Astrocyte (in vitro differentiated cells and primary cell): Measurements from ENCODE around the gene CXADR. TPM values are rescaled to one million over a fixed set of nuclear protein-coding genes. Genes with fewer than 3 reads are reported as not detected.
A peak's percentile ranks its signal among the peaks of the same experiment; 100 is the strongest.

Source experiments
- DNase-seq: peaks from one replicate; pipeline ENCODE4 v3.0.0-alpha.2; 2010; ENCODE audit warnings: low read depth
- FAIRE-seq: peaks from 2 replicates; lab custom pipeline; 2011; peaks lifted over from hg19 to GRCh38; lab: Jason Lieb, UNC
- H2AFZ ChIP-seq: 2 replicates; pipeline ENCODE4 v1.6.0; 2012; ENCODE audit warnings: low read depth, low read length, inconsistent platforms
- H3K27ac ChIP-seq: 2 replicates; pipeline ENCODE4 v1.5.1; 2011; ENCODE audit warnings: low read depth, low read length, inconsistent platforms
- H3K27me3 ChIP-seq: 2 replicates; pipeline ENCODE4 v1.6.0; 2011; ENCODE audit warnings: low read length, inconsistent platforms; ENCODE audit not compliant: insufficient read depth
- H3K36me3 ChIP-seq: 2 replicates; pipeline ENCODE4 v1.5.1; 2011; ENCODE audit warnings: low read length, inconsistent platforms; ENCODE audit not compliant: insufficient read depth
- H3K4me1 ChIP-seq: 2 replicates; pipeline ENCODE4 v1.5.1; 2011; ENCODE audit warnings: low read length, inconsistent platforms; ENCODE audit not compliant: insufficient read depth
- H3K4me2 ChIP-seq: 2 replicates; pipeline ENCODE4 v1.6.0; 2012; ENCODE audit warnings: low read length, inconsistent platforms
- H3K4me3 ChIP-seq: 2 replicates; pipeline ENCODE4 v1.5.1; 2011; ENCODE audit warnings: low read depth, mild to moderate bottlenecking, low read length, inconsistent platforms; ENCODE audit not compliant: insufficient read depth
- H3K79me2 ChIP-seq: 2 replicates; pipeline ENCODE4 v1.6.0; 2012; ENCODE audit warnings: mild to moderate bottlenecking, low read length, inconsistent platforms; ENCODE audit not compliant: insufficient read depth
- H3K9ac ChIP-seq: 2 replicates; pipeline ENCODE4 v1.6.0; 2012; ENCODE audit warnings: mild to moderate bottlenecking, low read length, inconsistent platforms
- H3K9me3 ChIP-seq: 2 replicates; pipeline ENCODE4 v1.5.1; 2012; ENCODE audit warnings: low read depth, mild to moderate bottlenecking, low read length, inconsistent platforms; ENCODE audit not compliant: insufficient read depth
- H4K20me1 ChIP-seq: 2 replicates; pipeline ENCODE4 v1.6.0; 2012; ENCODE audit warnings: low read length, inconsistent platforms; ENCODE audit not compliant: insufficient read depth
- H3K27ac Mint-ChIP-seq: one replicate; pipeline ENCODE4 v1.8.0; 2021; ENCODE audit warnings: mild to moderate bottlenecking, mixed read lengths; ENCODE audit not compliant: unreplicated experiment
- H3K27me3 Mint-ChIP-seq: one replicate; pipeline ENCODE4 v1.8.0; 2021; ENCODE audit warnings: low read depth, mixed read lengths; ENCODE audit not compliant: unreplicated experiment
- H3K36me3 Mint-ChIP-seq: one replicate; pipeline ENCODE4 v1.8.0; 2021; ENCODE audit warnings: low read depth, mixed read lengths; ENCODE audit not compliant: unreplicated experiment
- H3K4me1 Mint-ChIP-seq: one replicate; pipeline ENCODE4 v1.8.0; 2021; ENCODE audit warnings: low read depth, mixed read lengths; ENCODE audit not compliant: unreplicated experiment
- H3K4me3 Mint-ChIP-seq: one replicate; pipeline ENCODE4 v1.8.0; 2021; ENCODE audit warnings: mild to moderate bottlenecking, moderate library complexity, mixed read lengths; ENCODE audit not compliant: unreplicated experiment
- H3K9me3 Mint-ChIP-seq: one replicate; pipeline ENCODE4 v1.8.0; 2021; ENCODE audit warnings: mild to moderate bottlenecking, mixed read lengths; ENCODE audit not compliant: unreplicated experiment
- CTCF ChIP-seq: IDR thresholded peaks from 2 replicates; pipeline ENCODE4 v1.5.1; 2011; ENCODE audit warnings: low read depth, mild to moderate bottlenecking, inconsistent platforms, low read length, moderate library complexity; ENCODE audit not compliant: insufficient read depth
- EZH2 ChIP-seq: IDR thresholded peaks from 2 replicates; pipeline ENCODE4 v1.6.1; 2012; ENCODE audit warnings: mild to moderate bottlenecking, low read length, inconsistent platforms; ENCODE audit not compliant: insufficient read depth
- total RNA-seq: library from RNA; stranded (reverse); gene quantifications from 2 replicates; pipeline ENCODE4 v1.2.1, GENCODE V29; 2021

Gene CXADR
- total RNA-seq, 1 donor from 2014 or later = 30.6 TPM

DNA sequence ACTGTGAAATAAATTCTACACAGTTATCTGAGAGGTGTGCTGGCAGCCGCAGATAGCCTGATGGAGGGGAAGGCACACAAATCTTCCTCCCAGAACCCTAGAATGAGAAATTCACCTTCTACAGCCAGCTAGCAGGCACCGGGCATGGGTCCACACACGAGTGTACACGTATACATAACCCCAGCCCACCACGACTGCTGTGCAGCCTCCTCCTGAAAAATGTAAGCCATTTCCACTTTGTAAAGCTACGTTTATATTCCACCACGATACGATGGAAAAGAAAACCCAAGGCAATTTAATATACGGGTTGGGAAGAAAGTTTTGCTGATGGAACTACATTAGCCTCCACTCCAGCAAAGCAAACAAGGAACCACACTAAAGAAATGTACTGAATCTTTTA is 98.1 kb downstream of the CXADR start:
- Histone ChIP-seq H2AFZ (peak overlapping the region; percentile 73), H3K79me2 (peaks cover 64% of the 10 kb centered on the region), H3K9ac (peak overlapping the region; percentile 92), H3K4me3 (peak overlapping the region; percentile 81), H4K20me1 (no peaks in the 10 kb centered on the region), H3K27ac (peak overlapping the region; percentile 92), H3K4me1 (peaks cover 6% of the 10 kb centered on the region), H3K4me2 (peak overlapping the region; percentile 95), H3K9me3 (no peaks in the 10 kb centered on the region), H3K27me3 (no peaks in the 10 kb centered on the region), H3K36me3 (peaks cover 8% of the 10 kb centered on the region)
- H3K4me1 Mint-ChIP-seq = peaks cover 20% of the 10 kb centered on the region
- FAIRE-seq = no peak
- peak overlapping the region; percentile 98 for H3K4me3 Mint-ChIP-seq
- H3K27ac Mint-ChIP-seq = peak overlapping the region; percentile 99
- TF ChIP-seq EZH2 (no peak), CTCF (no peak)
- no peaks in the 10 kb centered on the region for H3K27me3 Mint-ChIP-seq
- peaks cover 5% of the 10 kb centered on the region for H3K36me3 Mint-ChIP-seq
- no peaks in the 10 kb centered on the region for H3K9me3 Mint-ChIP-seq
- no peak for DNase-seq

DNA sequence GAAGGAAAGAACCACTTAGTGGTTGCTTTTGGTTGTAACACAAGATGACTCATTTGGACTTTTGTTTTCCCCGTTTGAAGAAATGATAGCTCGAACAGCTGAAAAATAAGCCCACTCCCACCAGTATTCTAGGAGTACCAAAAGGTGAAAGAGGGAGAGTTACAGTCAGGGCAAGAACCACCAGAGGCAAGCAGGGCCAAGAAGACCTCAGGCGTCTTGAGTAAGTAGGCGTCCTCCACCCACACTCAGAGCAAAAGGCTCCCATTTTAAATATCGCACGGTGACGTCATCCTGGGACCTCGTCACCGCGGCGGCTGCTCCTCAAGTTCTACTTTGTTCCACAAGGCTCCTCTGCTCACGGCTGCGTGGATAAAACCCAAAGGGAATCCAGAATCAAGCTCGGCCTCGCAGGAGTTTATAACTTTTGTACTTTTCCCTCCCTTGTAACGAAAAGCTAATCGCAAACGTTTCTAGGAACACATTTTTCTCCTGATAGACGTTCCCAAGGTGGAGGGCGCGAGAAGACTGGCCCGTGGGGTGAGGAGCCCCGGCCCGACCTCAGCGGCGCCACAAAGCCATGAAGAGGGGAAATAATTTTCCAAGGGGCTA is 98.7 kb downstream of the CXADR start:
- FAIRE-seq (no peak), DNase-seq (peak; percentile 91)
- Mint-ChIP-seq H3K9me3 (no peaks in the 10 kb centered on the region), H3K27me3 (no peaks in the 10 kb centered on the region), H3K36me3 (peaks cover 5% of the 10 kb centered on the region), H3K4me1 (peaks cover 20% of the 10 kb centered on the region), H3K4me3 (peak overlapping the region; percentile 98), H3K27ac (peak overlapping the region; percentile 99)
- Histone ChIP-seq H3K4me3 (peak overlapping the region; percentile 81), H3K27me3 (no peaks in the 10 kb centered on the region), H3K4me2 (peak overlapping the region; percentile 95), H3K36me3 (peaks cover 8% of the 10 kb centered on the region), H3K9ac (peak overlapping the region; percentile 92), H3K9me3 (no peaks in the 10 kb centered on the region), H3K27ac (peak overlapping the region; percentile 92), H2AFZ (peak overlapping the region; percentile 73), H3K4me1 (peaks cover 6% of the 10 kb centered on the region), H3K79me2 (peaks cover 58% of the 10 kb centered on the region), H4K20me1 (no peaks in the 10 kb centered on the region)
- TF ChIP-seq EZH2 (no peak), CTCF (no peak)

GRCh38 chr21:17612023-17612564 is 99.3 kb downstream of the CXADR start:
- H3K79me2 ChIP-seq = peaks cover 52% of the 10 kb centered on the region
- peak overlapping the region; percentile 98 for H3K4me3 Mint-ChIP-seq
- TF ChIP-seq CTCF = no peak
- no peak for TF ChIP-seq EZH2
- peak overlapping the region; percentile 92 for H3K27ac ChIP-seq
- H3K9ac ChIP-seq = peak overlapping the region; percentile 92
- FAIRE-seq = no peak
- peaks cover 8% of the 10 kb centered on the region for H3K36me3 ChIP-seq
- H3K9me3 ChIP-seq = no peaks in the 10 kb centered on the region
- H2AFZ ChIP-seq = peak overlapping the region; percentile 73
- peak overlapping the region; percentile 81 for H3K4me3 ChIP-seq
- H3K27me3 Mint-ChIP-seq = no peaks in the 10 kb centered on the region
- no peaks in the 10 kb centered on the region for H4K20me1 ChIP-seq
- peak overlapping the region; percentile 99 for H3K27ac Mint-ChIP-seq
- H3K36me3 Mint-ChIP-seq = peaks cover 5% of the 10 kb centered on the region
- DNase-seq = peak; percentile 36
- no peaks in the 10 kb centered on the region for H3K9me3 Mint-ChIP-seq
- peaks cover 20% of the 10 kb centered on the region for H3K4me1 Mint-ChIP-seq
- peak overlapping the region; percentile 95 for H3K4me2 ChIP-seq
- H3K27me3 ChIP-seq = no peaks in the 10 kb centered on the region
- peaks cover 6% of the 10 kb centered on the region for H3K4me1 ChIP-seq
